ENCODE measurements around the gene LIFR.

Gene LIFR

GRCh38 chr5:38582293-38582974 lies 26.0 kb upstream of the LIFR start:
- TF ChIP-seq SP7 (tag by site-specific recombination; IDR thresholded peaks at IDR 0.05) (no peak), BCL6B (tag by site-specific recombination; IDR thresholded peaks at IDR 0.05) (no peak), KLF10 (tag by site-specific recombination; IDR thresholded peaks at IDR 0.05) (no peak), YY1 (tag by site-specific recombination; IDR thresholded peaks at IDR 0.05) (no peak), ZSCAN4 (tag by site-specific recombination; IDR thresholded peaks at IDR 0.05) (no peak), ZNF704 (tag by site-specific recombination; IDR thresholded peaks at IDR 0.05) (no peak), ZNF121 (tag by site-specific recombination; IDR thresholded peaks at IDR 0.05) (no peak), ZBTB21 (tag by site-specific recombination; IDR thresholded peaks at IDR 0.05) (no peak), ZNF501 (tag by site-specific recombination; IDR thresholded peaks at IDR 0.05) (no peak), ZNF157 (tag by site-specific recombination; IDR thresholded peaks at IDR 0.05) (no peak), ZNF677 (tag by site-specific recombination; IDR thresholded peaks at IDR 0.05) (no peak), ZNF132 (tag by site-specific recombination; IDR thresholded peaks at IDR 0.05; ENCODE audit: borderline replicate concordance) (no peak)
- no peaks in the 10 kb centered on the region for H3K9me3 ChIP-seq (ENCODE audit: control insufficient read depth, insufficient read depth, low read depth, low read length)
- H3K27ac ChIP-seq (ENCODE audit: extremely low read depth, low read depth, low read length), result no peak overlapping the region
- ChIA-PET CTCF (interaction anchor here (0.6 kb wide), 1 partner anchor 230 kb away, joined by 4 read pairs; no protein-coding TSS in a partner anchor), POLR2A (no interaction called here)
- H3K4me3 ChIP-seq (ENCODE audit: low read depth, low read length), result no peak overlapping the region
- peaks cover 2% of the 10 kb centered on the region for H3K4me1 ChIP-seq (ENCODE audit: control insufficient read depth, insufficient read depth, low read length)
- no peaks in the 10 kb centered on the region for H3K36me3 ChIP-seq (ENCODE audit: control insufficient read depth in 2 of 2, insufficient read depth in 1 of 2, low read length in 2 of 2)

- CTCF ChIA-PET, result interaction anchor here (0.7 kb wide), 1 partner anchor 345 kb away, joined by 4 read pairs; no protein-coding TSS in a partner anchor
- peaks cover 7% of the 10 kb centered on the region for H3K4me1 ChIP-seq (ENCODE audit: control insufficient read depth, insufficient read depth, low read length)
- H3K27ac ChIP-seq (ENCODE audit: extremely low read depth, low read depth, low read length), result no peak overlapping the region
- POLR2A ChIA-PET, result interaction anchor here (0.5 kb wide), 1 partner anchor 14 kb away, joined by 3 read pairs; no protein-coding TSS in a partner anchor
- no peaks in the 10 kb centered on the region for H3K9me3 ChIP-seq (ENCODE audit: control insufficient read depth, insufficient read depth, low read depth, low read length)
- no peak overlapping the region for H3K4me3 ChIP-seq (ENCODE audit: low read depth, low read length)
- H3K36me3 ChIP-seq (ENCODE audit: control insufficient read depth in 2 of 2, insufficient read depth in 1 of 2, low read length in 2 of 2), result no peaks in the 10 kb centered on the region
- no peak for TF ChIP-seq ZNF10 (tag by site-specific recombination; IDR thresholded peaks at IDR 0.05)
- no peak for TF ChIP-seq ZSCAN30 (tag by site-specific recombination; IDR thresholded peaks at IDR 0.05)
- TF ChIP-seq ZBTB10 (tag by site-specific recombination; IDR thresholded peaks at IDR 0.05), result no peak
- no peak for TF ChIP-seq SCRT2 (tag by site-specific recombination; IDR thresholded peaks at IDR 0.05)
- TF ChIP-seq ZNF639 (tag by site-specific recombination; IDR thresholded peaks at IDR 0.05), result no peak
- no peak for TF ChIP-seq KLF1 (tag by site-specific recombination; IDR thresholded peaks at IDR 0.05)
- no peak for TF ChIP-seq ZBTB7A (tag by site-specific recombination; IDR thresholded peaks at IDR 0.05; ENCODE audit: low read depth)
- no peak for TF ChIP-seq YY1 (tag by site-specific recombination; IDR thresholded peaks at IDR 0.05)
- no peak for TF ChIP-seq ZBTB44 (tag by site-specific recombination; IDR thresholded peaks at IDR 0.05)
- TF ChIP-seq ZNF18 (tag by site-specific recombination; IDR thresholded peaks at IDR 0.05), result no peak
- TF ChIP-seq ZNF596 (tag by site-specific recombination; IDR thresholded peaks at IDR 0.05), result no peak
- TF ChIP-seq ZNF747 (tag by site-specific recombination; IDR thresholded peaks at IDR 0.05), result no peak
Observed at GRCh38 chr5:38581597-38581996, 25.2 kb upstream of the LIFR start.
